ENCODE data around the gene KRTAP2-1.
"Not testable (repeated sequence)": the region's sequence is repeated elsewhere in the genome, so short reads cannot be mapped to it uniquely, and the experiment has no call there.

The KRTAP2-1 gene

GRCh38 chr17:41055130-41055529, 8.0 kb upstream of the KRTAP2-1 start, which contains the start of gene KRTAP2-2:
KRTAP2-2 (minus strand) TSS chr17:41055230; CDS start chr17:41055211, 19 bp downstream.
- not testable (repeated sequence) for DNase-seq

DNA sequence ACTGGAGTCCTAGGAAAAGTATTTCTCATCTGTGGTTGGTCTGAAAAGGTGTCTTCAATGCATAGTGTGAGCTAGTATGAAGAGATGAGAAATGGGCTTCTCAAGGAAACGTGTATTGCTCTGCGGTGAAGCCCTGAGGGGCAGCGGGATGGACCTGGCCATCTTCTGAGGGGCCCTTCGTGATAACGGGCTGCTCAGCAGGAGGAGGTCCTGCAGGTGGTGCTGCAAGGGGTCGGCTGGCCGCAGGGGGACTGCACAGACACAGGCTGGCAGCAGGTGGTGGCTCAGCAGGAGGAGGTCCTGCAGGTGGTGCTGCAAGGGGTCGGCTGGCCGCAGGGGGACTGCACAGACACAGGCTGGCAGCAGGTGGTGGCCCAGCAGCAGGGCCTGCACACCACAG, 7.4 kb upstream of the KRTAP2-1 start:
- not testable (repeated sequence) for DNase-seq

DNA sequence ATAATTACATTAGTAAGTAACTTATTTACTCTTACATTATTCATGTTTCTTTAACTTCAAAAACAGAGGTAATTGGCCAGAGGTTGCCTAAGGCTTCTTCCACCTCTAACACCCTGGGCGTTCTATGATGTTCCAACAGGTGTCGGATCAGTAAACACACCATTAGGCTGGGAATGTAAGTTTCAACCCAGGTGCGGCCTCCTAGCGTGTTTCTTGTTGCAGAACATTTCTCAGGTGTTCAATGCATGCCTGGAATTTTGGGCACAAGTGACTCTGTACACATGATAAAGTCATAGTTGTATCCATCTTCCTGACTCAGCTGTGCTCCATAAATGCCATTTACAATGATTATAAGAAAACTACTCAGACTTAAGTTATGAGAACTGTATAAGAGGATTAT, 6.9 kb upstream of the KRTAP2-1 start:
- DNase-seq, result no peak

DNA sequence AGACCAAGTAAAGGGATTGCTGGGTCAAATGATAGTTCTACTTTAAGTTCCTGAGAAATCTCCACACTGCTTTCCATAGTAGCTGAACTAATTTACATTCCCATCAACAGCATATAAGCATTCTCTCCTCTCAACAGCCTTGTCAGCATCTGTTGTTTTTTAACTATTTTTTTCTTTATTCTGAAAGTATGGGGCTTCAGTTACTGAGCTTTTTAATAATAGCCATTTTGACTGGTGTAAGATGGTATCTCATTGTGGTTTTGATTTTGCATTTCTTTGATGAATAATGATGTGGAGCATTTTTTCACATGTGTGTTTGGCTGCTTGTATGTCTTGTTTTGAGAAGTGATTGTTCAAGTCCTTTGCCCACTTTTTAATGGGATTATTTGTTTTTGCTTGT, 5.5 kb upstream of the KRTAP2-1 start:
- DNase-seq, result no peak

DNA sequence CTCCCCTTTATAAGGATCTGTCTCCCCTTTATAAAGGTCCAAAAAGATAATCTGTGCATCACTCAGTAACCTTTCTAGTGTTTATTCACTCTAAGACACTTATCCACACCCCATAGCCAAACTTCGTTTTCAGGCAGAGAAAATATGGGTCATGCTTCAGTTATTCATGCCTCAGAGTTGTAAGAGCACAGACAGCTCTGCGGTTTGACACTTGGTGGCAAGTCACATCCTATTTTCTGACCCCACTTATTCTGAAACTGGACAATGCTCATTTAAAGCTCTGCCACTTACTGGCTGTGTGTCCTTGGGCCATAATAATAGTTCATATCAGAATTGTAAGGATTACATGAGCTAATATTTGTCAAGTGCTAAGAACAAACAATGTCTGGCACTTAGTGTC, 2.0 kb upstream of the KRTAP2-1 start:
- DNase-seq, result no peak

DNA sequence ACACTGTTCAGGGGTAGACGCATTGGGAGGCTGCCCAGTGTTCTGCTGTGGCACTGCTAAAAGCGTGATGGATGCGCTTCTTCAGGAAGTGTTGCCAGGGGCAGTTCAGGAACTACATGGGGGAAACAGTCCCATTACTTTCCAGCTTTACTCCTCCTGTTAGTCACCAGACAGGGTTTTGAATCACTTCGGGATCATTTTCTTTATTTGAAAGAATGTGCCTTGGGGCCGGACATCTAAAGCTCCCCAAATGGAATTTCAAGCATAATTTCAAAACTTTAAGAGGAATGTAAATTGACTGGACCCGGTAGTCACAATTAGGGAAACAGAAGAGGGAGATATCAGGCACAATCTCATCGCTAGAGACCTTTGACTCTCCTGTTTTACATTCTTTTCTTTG, 1.3 kb upstream of the KRTAP2-1 start:
- DNase-seq, result no peak

- no peak for DNase-seq
These were observed 4.2 kb downstream of the KRTAP2-1 start for GRCh38 chr17:41042953-41043352.

GRCh38 chr17:41040783-41041571, 6.1 kb downstream of the KRTAP2-1 start, which contains the start of gene KRTAP1-1:
KRTAP1-1 (minus strand) TSS chr17:41041450; CDS start chr17:41041397, 53 bp downstream.
- DNase-seq, result not testable (repeated sequence)

DNA sequence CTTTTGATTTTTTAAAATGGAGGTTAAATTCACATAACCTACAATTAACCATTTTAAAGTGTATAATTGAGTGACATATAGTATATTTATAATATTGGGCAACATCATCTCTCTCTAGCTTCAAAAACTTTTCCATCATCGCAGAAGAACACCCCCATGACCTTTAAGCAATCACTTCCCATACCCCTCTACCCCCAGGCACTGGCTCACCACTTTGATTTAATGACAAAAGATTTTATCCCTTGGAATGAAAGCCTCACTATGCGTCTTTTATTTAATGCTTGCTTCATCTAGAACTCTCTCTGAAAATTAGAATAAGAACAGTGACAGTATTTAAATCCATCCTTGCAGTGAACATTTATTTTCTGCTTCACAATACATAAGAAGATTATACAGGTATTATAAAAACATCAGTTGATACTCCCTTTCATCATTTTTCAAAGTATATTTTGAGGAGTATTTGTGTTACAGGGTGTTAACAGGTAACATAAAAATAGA, 9.2 kb downstream of the KRTAP2-1 start:
- no peak for DNase-seq

DNA sequence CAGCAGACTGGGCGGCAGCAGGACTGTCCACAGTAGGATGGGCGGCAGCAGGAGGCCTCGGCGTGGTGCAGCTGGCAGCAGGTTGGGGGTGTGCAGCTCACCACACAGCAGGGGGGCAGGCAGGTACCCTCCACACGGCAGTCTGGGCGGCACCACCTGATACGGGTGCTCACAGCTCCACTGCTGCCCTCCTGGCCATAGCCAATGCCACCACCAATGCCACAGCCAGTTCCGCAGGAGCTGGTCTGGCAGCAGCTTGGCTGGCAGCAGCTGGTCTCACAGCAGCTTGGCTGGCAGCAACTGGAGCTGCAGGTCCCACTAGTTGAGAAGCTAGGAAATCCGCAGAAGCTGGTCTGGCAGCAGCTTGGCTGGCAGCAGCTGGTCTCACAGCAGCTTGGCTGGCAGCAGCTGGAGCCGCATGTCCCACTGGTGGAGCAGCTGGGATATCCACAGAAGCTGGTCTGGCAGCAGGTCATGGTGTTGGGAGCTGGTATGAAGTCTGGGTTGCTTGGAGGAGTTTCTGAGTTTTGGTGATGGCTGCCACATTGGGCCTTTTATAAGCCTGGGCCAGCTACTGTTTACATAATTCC, 12.7 kb downstream of the KRTAP2-1 start, which contains the start of gene KRTAP1-3:
Gene KRTAP1-3, minus strand, starts transcription at position 529 of the 590 bp plus-strand sequence. Its CDS starts 53 bp downstream, at position 476.
- not testable (repeated sequence) for DNase-seq

DNA sequence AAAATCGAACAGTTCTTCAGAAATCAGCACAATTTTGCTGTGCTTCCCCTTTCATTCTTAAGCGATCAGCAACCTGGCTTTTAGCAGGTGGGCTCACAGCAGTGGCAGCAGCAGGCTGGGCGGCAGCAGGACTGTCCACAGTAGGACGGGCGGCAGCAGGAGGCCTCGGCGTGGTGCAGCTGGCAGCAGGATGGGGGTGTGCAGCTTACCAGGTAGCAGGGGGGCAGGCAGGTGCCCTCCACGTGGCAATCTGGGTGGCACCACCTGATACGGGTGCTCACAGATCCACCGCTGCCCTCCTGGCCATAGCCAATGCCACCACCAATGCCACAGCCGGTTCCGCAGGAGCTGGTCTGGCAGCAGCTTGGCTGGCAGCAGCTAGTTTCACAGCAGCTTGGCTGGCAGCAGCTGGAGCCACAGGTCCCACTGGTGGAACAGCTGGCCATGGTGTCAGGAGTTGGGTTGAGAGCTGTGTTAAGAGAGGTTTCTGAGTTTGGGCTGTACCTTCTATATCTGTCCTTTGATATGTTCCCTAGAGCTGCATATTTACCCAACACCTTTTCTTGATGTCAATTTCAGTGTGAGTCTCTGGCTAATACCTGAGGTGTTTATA, 17.4 kb downstream of the KRTAP2-1 start, which contains the start of gene KRTAP1-4:
Gene KRTAP1-4, minus strand, starts transcription at position 563 of the 613 bp plus-strand sequence. Its CDS starts 117 bp downstream, at position 446.
- no peak for DNase-seq

DNA sequence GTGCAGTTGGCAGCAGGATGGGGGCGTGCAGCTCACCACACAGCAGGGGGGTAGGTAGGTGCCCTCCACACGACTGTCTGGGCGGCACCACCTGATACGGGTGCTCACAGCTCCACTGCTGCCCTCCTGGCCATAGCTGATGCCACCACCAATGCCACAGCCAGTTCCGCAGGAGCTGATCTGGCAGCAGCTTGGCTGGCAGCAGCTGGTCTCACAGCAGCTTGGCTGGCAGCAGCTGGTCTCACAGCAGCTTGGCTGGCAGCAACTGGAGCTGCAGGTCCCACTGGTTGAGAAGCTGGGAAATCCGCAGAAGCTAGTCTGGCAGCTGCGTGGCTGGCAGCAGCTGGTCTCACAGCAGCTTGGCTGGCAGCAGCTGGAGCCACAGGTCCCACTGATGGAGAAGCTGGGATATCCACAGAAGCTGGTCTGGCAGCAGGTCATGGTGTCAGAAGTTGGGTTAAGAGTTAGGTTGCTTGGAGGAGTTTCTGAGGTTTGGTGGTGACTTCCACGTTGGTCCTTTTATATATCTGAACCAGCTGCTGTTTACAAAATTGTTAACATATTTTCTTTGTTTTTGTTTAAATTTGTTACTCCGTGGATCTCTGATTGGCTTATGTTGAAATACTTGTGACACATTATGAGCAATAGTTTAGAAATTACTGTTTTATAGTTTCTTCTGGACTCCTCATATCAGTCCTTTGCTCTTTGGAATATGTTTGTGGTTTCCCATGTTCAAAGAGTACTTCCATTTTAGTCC, 20.2 kb downstream of the KRTAP2-1 start, which contains the start of gene KRTAP1-5:
Gene KRTAP1-5, minus strand, starts transcription at position 494 of the 757 bp plus-strand sequence. Its CDS starts 53 bp downstream, at position 441.
- no peak for DNase-seq

- DNase-seq, result no peak
These were observed 22.4 kb downstream of the KRTAP2-1 start for GRCh38 chr17:41024697-41025096.

GRCh38 chr17:41020336-41020735, 26.8 kb downstream of the KRTAP2-1 start:
- no peak for DNase-seq

GRCh38 chr17:41019415-41019814, 27.7 kb downstream of the KRTAP2-1 start:
- DNase-seq, result no peak

GRCh38 chr17:41018541-41018940, 28.6 kb downstream of the KRTAP2-1 start:
- DNase-seq, result no peak

DNA sequence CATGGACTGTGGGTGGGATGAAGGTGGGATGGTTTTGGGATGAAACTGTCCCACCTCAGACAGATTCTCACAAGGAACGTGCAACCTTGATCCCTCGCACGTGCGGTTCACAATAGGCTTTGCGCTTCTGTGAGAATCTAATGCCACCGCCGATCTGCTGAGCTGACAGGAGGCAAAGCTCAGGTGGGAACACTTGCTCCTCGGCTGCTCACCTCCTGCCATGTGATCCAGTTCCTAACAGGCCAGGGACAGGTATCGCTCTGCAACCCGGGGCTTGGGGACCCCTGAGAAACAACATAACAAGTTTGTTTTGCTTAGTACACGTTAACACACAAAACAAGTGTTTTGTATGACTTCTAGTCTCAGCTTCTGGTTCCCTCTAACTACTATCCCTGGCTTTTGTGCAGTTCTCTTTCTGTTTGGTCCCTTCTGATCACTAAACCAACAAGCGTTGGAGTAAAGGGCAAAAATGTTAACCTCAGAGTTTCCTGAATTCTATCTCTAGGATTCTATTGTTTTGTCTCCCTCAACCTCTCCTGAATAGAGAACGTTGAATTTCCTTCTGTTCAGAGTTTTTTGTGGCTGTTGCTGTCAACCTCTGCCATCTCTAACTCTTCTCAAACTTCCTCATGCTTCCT, 30.4 kb downstream of the KRTAP2-1 start:
- no peak for DNase-seq

GRCh38 chr17:41015454-41015853, 31.7 kb downstream of the KRTAP2-1 start:
- DNase-seq, result no peak

- DNase-seq, result no peak
These were observed 33.5 kb downstream of the KRTAP2-1 start for GRCh38 chr17:41013606-41014005.

- DNase-seq, result no peak
These were observed 33.9 kb downstream of the KRTAP2-1 start for GRCh38 chr17:41013181-41013580.

DNA sequence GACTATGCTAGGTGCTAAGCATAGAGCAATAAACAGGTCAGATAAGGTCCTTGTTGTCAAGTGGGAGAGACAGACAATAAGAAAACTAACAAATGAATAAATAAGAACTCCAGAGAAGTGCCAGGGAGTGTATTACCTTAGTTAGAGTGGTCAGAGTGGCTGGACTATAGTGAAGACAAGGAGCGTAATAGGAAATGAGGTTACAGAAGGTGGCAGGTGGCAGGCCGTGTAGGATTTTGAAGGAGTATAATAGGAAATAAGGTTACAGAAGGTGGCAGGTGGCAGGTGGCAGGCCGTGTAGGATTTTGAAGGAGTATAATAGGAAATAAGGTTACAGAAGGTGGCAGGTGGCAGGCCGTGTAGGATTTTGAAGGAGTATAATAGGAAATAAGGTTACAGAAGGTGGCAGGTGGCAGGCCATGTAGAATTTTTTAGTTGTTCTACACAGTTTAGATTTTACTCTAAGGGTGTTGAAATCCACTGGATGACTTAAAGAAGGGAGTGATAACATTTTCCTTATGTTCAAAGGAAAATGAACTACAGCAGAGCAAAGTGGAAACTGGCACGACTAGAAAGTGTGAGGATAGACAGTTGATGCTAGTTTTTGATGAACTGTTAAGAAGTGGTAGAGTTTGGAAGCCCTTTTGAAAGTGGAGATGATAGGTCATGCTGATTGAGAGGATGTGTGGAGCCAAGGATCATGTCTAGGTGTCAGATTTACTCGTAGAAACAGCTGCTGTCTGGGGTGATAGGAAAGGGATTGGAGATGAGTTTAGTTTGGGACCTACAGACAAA, 34.6 kb downstream of the KRTAP2-1 start:
- no peak for DNase-seq
